Measurements from ENCODE around the gene TAS2R41.

TAS2R41 gene

GRCh38 chr7:143477501-143478150 lies at the start of gene TAS2R41:
Gene TAS2R41, plus strand, starts transcription at chr7:143477873. Its CDS starts 0 bp downstream, at chr7:143477873.
- no peak within 1 kb of the TSS for H3K4me3 ChIP-seq (ENCODE audit: low read length)
- no peak for TF ChIP-seq CTCF (conservative IDR thresholded peaks at IDR 0.05; ENCODE audit: low read length)
- no peak for DNase-seq (ENCODE audit: low read depth)

GRCh38 chr7:143429770-143430698 lies 47.6 kb upstream of the TAS2R41 start:
- no peak overlapping the region for H3K4me3 ChIP-seq (ENCODE audit: low read length)
- no peak for TF ChIP-seq CTCF (conservative IDR thresholded peaks at IDR 0.05; ENCODE audit: low read length)
- peak; percentile 31 for DNase-seq (ENCODE audit: low read depth)

GRCh38 chr7:143431109-143431508 lies 46.6 kb upstream of the TAS2R41 start:
- no peak overlapping the region for H3K4me3 ChIP-seq (ENCODE audit: low read length)
- no peak for DNase-seq (ENCODE audit: low read depth)
- TF ChIP-seq CTCF (conservative IDR thresholded peaks at IDR 0.05; ENCODE audit: low read length), result no peak

GRCh38 chr7:143433759-143434158 lies 43.9 kb upstream of the TAS2R41 start:
- TF ChIP-seq CTCF (conservative IDR thresholded peaks at IDR 0.05; ENCODE audit: low read length), result no peak
- DNase-seq (ENCODE audit: low read depth), result no peak
- no peak overlapping the region for H3K4me3 ChIP-seq (ENCODE audit: low read length)

GRCh38 chr7:143434660-143435059 lies 43.0 kb upstream of the TAS2R41 start:
- peak; percentile 85 for DNase-seq (ENCODE audit: low read depth)
- H3K4me3 ChIP-seq (ENCODE audit: low read length), result no peak overlapping the region
- TF ChIP-seq CTCF (conservative IDR thresholded peaks at IDR 0.05; ENCODE audit: low read length), result no peak

GRCh38 chr7:143435266-143435665 lies 42.4 kb upstream of the TAS2R41 start:
- no peak overlapping the region for H3K4me3 ChIP-seq (ENCODE audit: low read length)
- no peak for TF ChIP-seq CTCF (conservative IDR thresholded peaks at IDR 0.05; ENCODE audit: low read length)
- no peak for DNase-seq (ENCODE audit: low read depth)

Measured in AG10803 (cell line).